Calu3 (cell line): ENCODE results near the gene DUSP11. TPM values are rescaled to one million over a fixed set of nuclear protein-coding genes. Genes with fewer than 3 reads are reported as not detected.

Experiments
- BruUV-seq: library from RNA; stranded (reverse); fragments of 400-500 nt; replicated peaks from 2 replicates; lab custom pipeline; 2021; lab: Mats Ljungman, UMichigan
- CTCF ChIA-PET: fragments of 300-600 bp; sonication (Branson Sonifier 250); formaldehyde crosslinking; loops from one replicate; lab custom pipeline; 2022; ENCODE audit warnings: antibody characterized with exemption; lab: Charles Lee
- DNase-seq: peaks from one replicate; pipeline ENCODE4 v3.0.0; 2022
- H3K27ac Mint-ChIP-seq: one replicate; pipeline ENCODE4 v1.8.0; 2022; ENCODE audit warnings: mixed read lengths; ENCODE audit not compliant: unreplicated experiment
- H3K27me3 Mint-ChIP-seq: one replicate; pipeline ENCODE4 v1.8.0; 2022; ENCODE audit warnings: mixed read lengths; ENCODE audit not compliant: unreplicated experiment
- H3K36me3 Mint-ChIP-seq: one replicate; pipeline ENCODE4 v1.8.0; 2022; ENCODE audit warnings: mild to moderate bottlenecking, moderate library complexity, mixed read lengths; ENCODE audit not compliant: insufficient read depth, unreplicated experiment
- H3K4me1 Mint-ChIP-seq: one replicate; pipeline ENCODE4 v1.8.0; 2022; ENCODE audit warnings: mild to moderate bottlenecking, low read depth, mixed read lengths; ENCODE audit not compliant: unreplicated experiment
- H3K4me3 Mint-ChIP-seq: one replicate; pipeline ENCODE4 v1.8.0; 2022; ENCODE audit warnings: mild to moderate bottlenecking, low read depth, moderate library complexity, mixed read lengths; ENCODE audit not compliant: unreplicated experiment
- H3K9me3 Mint-ChIP-seq: one replicate; pipeline ENCODE4 v1.8.0; 2022; ENCODE audit warnings: low read depth, mixed read lengths; ENCODE audit not compliant: unreplicated experiment
- CTCF ChIP-seq: fragments of 200-600 bp; IDR thresholded peaks from one replicate; pipeline ENCODE4 v1.8.0; 2022; ENCODE audit warnings: antibody characterized with exemption; ENCODE audit not compliant: unreplicated experiment
- intact Hi-C: fragments of 100-400 bp; cut with micrococcal nuclease; formaldehyde crosslinking; loops from one replicate; pipeline ENCODE4 v1.10.0; 2022; ENCODE audit not compliant: unreplicated experiment
- total RNA-seq: library from RNA; stranded (reverse); gene quantifications from 2 replicates; pipeline ENCODE4 v1.2.3, GENCODE V29; 2022

DUSP11 gene
- total RNA-seq, 1 experiment from 2014 or later = 19.1 TPM

GRCh38 chr2:73823416-73823815, 43.5 kb upstream of the DUSP11 start:
- peaks cover 6% of the 10 kb centered on the region for H3K4me1 Mint-ChIP-seq
- DNase-seq = no peak
- CTCF ChIA-PET = interaction anchor here (1.0 to 1.4 kb wide), 6 partner anchors 86 to 511 kb away, joined by 3 to 6 read pairs (median 4); partner anchors contain the start of gene BOLA3
- H3K36me3 Mint-ChIP-seq = peaks cover under 1% of the 10 kb centered on the region
- BruUV-seq = no TSS peak
- no peak overlapping the region for H3K27ac Mint-ChIP-seq
- no peaks in the 10 kb centered on the region for H3K9me3 Mint-ChIP-seq
- intact Hi-C loops = no loop called here
- no peak for TF ChIP-seq CTCF
- H3K27me3 Mint-ChIP-seq = peaks cover 20% of the 10 kb centered on the region
- no peak overlapping the region for H3K4me3 Mint-ChIP-seq

GRCh38 chr2:73822991-73823390, 43.1 kb upstream of the DUSP11 start:
- CTCF ChIA-PET = interaction anchor here (1.1 kb wide), 2 partner anchors 143 to 328 kb away, joined by 3 read pairs; no protein-coding TSS in a partner anchor
- Mint-ChIP-seq H3K36me3 (no peaks in the 10 kb centered on the region), H3K27me3 (peaks cover 20% of the 10 kb centered on the region), H3K9me3 (no peaks in the 10 kb centered on the region), H3K27ac (no peak overlapping the region), H3K4me3 (no peak overlapping the region), H3K4me1 (peaks cover 6% of the 10 kb centered on the region)
- DNase-seq = no peak
- TF ChIP-seq CTCF = no peak
- intact Hi-C loops = no loop called here
- BruUV-seq = no TSS peak

GRCh38 chr2:73822276-73822675, 42.4 kb upstream of the DUSP11 start:
- H3K4me3 Mint-ChIP-seq = no peak overlapping the region
- CTCF ChIA-PET = interaction anchor here (1.1 kb wide), 2 partner anchors 142 to 329 kb away, joined by 3 read pairs; no protein-coding TSS in a partner anchor
- intact Hi-C loops = no loop called here

GRCh38 chr2:73821669-73822068, 41.8 kb upstream of the DUSP11 start:
- DNase-seq = no peak
- TF ChIP-seq CTCF = no peak
- Mint-ChIP-seq H3K27me3 (peaks cover 20% of the 10 kb centered on the region), H3K27ac (no peak overlapping the region), H3K36me3 (no peaks in the 10 kb centered on the region), H3K4me1 (peaks cover 6% of the 10 kb centered on the region), H3K4me3 (no peak overlapping the region), H3K9me3 (no peaks in the 10 kb centered on the region)
- CTCF ChIA-PET = interaction anchor here (1.1 kb wide), 1 partner anchor 141 kb away, joined by 3 read pairs; no protein-coding TSS in a partner anchor
- no TSS peak for BruUV-seq
- intact Hi-C loops = no loop called here

More at GRCh38 chr2:73822276-73822675, 42.4 kb upstream of the DUSP11 start:
- no TSS peak for BruUV-seq
- no peaks in the 10 kb centered on the region for H3K36me3 Mint-ChIP-seq
- TF ChIP-seq CTCF = no peak
- peaks cover 6% of the 10 kb centered on the region for H3K4me1 Mint-ChIP-seq
- no peak overlapping the region for H3K27ac Mint-ChIP-seq
- H3K27me3 Mint-ChIP-seq = peaks cover 20% of the 10 kb centered on the region
- H3K9me3 Mint-ChIP-seq = no peaks in the 10 kb centered on the region
- DNase-seq = no peak
